Sigmoid colon (tissue), 3 donors: Measurements from ENCODE around the gene SPACA6.

Source experiments
- POLR2A ChIP-seq, 2 donors: fragments of 450-650 bp; IDR thresholded peaks; one replicate each; pipeline ENCODE4 v1.6.1; 2016; ENCODE audit warnings: antibody characterized with exemption in 2 of 2, mild to moderate bottlenecking in 2 of 2, moderate library complexity in 2 of 2
- TF ChIP-seq, protein P1 (sequence below), 4 experiments: fragments of 450-650 bp in 3 of 4; fragments of 200-600 bp in 1 of 4; IDR thresholded peaks; one replicate each; pipeline ENCODE4 v1.5.1; 2016 to 2019; ENCODE audit warnings: antibody characterized with exemption in 4 of 4, mild to moderate bottlenecking in 3 of 4, moderate library complexity in 2 of 4

DNA sequence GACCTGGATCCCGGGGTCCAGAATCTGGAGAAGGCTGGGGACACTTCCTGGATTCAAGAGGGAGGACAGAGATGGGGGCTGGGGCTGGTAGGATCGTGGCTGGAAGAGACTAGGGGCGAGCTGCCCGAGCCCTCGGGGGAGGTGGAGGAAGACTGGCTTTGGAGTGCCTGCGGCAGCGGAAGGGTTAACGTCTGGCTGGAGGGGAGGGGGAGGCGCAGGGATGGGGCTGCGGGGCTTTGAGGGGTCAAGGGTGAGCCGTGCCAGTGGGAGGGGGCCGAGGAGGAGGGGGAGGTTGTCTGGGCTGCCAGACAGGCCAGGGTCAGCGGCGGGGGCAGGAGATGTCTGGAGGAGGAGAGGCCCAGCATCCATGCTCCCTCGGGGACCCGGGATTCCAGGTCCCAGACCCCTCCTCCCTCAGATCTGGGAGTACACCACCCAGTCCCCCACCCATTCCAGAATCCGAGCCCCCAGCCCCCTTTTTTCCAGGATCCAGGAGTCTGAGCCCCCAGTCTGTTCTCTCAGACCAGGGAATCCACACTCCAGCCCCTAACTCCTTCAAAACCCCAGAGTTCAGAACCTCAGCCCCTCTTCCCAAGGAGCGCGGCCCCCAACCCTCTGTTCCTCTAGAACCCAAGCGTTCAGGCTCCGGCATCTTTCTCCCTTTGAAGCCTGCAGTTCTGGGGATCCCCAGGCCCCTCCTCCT, 3.2 kb upstream of the SPACA6 start:
- no peak for TF ChIP-seq POLR2A (IDR thresholded peaks at IDR 0.05)
- TF ChIP-seq, protein P1, sequence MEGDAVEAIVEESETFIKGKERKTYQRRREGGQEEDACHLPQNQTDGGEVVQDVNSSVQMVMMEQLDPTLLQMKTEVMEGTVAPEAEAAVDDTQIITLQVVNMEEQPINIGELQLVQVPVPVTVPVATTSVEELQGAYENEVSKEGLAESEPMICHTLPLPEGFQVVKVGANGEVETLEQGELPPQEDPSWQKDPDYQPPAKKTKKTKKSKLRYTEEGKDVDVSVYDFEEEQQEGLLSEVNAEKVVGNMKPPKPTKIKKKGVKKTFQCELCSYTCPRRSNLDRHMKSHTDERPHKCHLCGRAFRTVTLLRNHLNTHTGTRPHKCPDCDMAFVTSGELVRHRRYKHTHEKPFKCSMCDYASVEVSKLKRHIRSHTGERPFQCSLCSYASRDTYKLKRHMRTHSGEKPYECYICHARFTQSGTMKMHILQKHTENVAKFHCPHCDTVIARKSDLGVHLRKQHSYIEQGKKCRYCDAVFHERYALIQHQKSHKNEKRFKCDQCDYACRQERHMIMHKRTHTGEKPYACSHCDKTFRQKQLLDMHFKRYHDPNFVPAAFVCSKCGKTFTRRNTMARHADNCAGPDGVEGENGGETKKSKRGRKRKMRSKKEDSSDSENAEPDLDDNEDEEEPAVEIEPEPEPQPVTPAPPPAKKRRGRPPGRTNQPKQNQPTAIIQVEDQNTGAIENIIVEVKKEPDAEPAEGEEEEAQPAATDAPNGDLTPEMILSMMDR (IDR thresholded peaks at IDR 0.05): no peak
